Lower leg skin (tissue), 3 donors: ENCODE measurements around the gene WIPF3.

Source experiments
- POLR2A ChIP-seq, 2 donors: fragments of 450-650 bp; IDR thresholded peaks; one replicate each; pipeline ENCODE4 v1.6.1; 2016 to 2017; ENCODE audit warnings: antibody characterized with exemption in 2 of 2, mild to moderate bottlenecking in 1 of 2, moderate library complexity in 1 of 2
- TF ChIP-seq, protein P1 (sequence below), 3 donors: fragments of 450-650 bp; IDR thresholded peaks; one replicate each; pipeline ENCODE4 v1.5.1; 2016; ENCODE audit warnings: antibody characterized with exemption in 3 of 3, mild to moderate bottlenecking in 3 of 3, moderate library complexity in 2 of 3

DNA sequence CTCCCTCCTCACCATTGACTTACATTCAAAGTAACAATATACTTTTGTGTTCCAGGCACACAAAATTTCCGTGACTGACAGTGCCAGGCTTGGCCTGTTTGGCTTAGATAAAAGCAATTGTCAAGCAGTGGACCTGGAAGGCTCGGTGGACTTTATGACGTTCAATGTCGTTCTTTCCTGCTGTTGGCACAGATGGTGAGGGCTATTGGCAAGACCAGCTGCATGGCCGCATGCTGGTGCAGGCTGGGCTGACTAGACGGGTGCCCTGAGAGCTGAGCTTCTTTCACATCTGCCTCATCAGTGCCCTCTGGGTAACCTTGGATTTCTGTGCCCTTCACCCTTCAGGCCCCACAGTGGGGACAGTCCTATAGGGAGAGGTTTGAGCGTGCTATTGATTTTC lies 45.2 kb downstream of the WIPF3 start:
- TF ChIP-seq, protein P1, sequence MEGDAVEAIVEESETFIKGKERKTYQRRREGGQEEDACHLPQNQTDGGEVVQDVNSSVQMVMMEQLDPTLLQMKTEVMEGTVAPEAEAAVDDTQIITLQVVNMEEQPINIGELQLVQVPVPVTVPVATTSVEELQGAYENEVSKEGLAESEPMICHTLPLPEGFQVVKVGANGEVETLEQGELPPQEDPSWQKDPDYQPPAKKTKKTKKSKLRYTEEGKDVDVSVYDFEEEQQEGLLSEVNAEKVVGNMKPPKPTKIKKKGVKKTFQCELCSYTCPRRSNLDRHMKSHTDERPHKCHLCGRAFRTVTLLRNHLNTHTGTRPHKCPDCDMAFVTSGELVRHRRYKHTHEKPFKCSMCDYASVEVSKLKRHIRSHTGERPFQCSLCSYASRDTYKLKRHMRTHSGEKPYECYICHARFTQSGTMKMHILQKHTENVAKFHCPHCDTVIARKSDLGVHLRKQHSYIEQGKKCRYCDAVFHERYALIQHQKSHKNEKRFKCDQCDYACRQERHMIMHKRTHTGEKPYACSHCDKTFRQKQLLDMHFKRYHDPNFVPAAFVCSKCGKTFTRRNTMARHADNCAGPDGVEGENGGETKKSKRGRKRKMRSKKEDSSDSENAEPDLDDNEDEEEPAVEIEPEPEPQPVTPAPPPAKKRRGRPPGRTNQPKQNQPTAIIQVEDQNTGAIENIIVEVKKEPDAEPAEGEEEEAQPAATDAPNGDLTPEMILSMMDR (IDR thresholded peaks at IDR 0.05) = no peak
- TF ChIP-seq POLR2A (IDR thresholded peaks at IDR 0.05) = no peak
